Hepatocyte (in vitro differentiated cells): ENCODE measurements around the gene ULBP3. TPM values are rescaled to one million over a fixed set of nuclear protein-coding genes. Genes with fewer than 3 reads are reported as not detected.
"Not testable (repeated sequence)": the region's sequence is repeated elsewhere in the genome, so short reads cannot be mapped to it uniquely, and the experiment has no call there.

Experiments
- DNase-seq: peaks from one replicate; pipeline ENCODE4 v3.0.0-alpha.2; 2016; ENCODE audit warnings: low spot score
- H2AFZ ChIP-seq: fragments of 200-600 bp; sonication (generic); 2 replicates; pipeline ENCODE4 v1.6.0; 2016; ENCODE audit warnings: antibody characterized with exemption, mild to moderate bottlenecking
- H3K27ac ChIP-seq: fragments of 200-600 bp; sonication (generic); 2 replicates; pipeline ENCODE4 v1.5.1; 2016; ENCODE audit warnings: mild to moderate bottlenecking
- H3K27me3 ChIP-seq: fragments of 200-600 bp; sonication (generic); 2 replicates; pipeline ENCODE4 v1.6.1; 2016
- H3K36me3 ChIP-seq: fragments of 200-600 bp; sonication (generic); replicated peaks from 2 replicates; pipeline ENCODE4 v1.5.1; 2016; ENCODE audit warnings: low read depth; ENCODE audit not compliant: insufficient read depth
- H3K4me1 ChIP-seq: fragments of 200-600 bp; sonication (generic); 2 replicates; pipeline ENCODE4 v1.5.1; 2016; ENCODE audit warnings: mild to moderate bottlenecking, moderate library complexity; ENCODE audit not compliant: insufficient read depth
- H3K4me2 ChIP-seq: fragments of 200-600 bp; sonication (generic); 2 replicates; pipeline ENCODE4 v1.6.0; 2016
- H3K4me3 ChIP-seq: fragments of 200-600 bp; sonication (generic); 2 replicates; pipeline ENCODE4 v1.5.1; 2016; ENCODE audit warnings: mild to moderate bottlenecking
- H3K79me2 ChIP-seq: fragments of 200-600 bp; sonication (generic); 2 replicates; pipeline ENCODE4 v1.6.0; 2017; ENCODE audit warnings: mild to moderate bottlenecking
- H3K9me2 ChIP-seq: fragments of 200-600 bp; sonication (generic); replicated peaks from 2 replicates; pipeline ENCODE4 v1.6.0; 2017; ENCODE audit warnings: mild to moderate bottlenecking; ENCODE audit not compliant: insufficient read depth
- H3K9me3 ChIP-seq: fragments of 200-600 bp; sonication (generic); 2 replicates; pipeline ENCODE4 v1.5.1; 2016; ENCODE audit warnings: low read depth, mild to moderate bottlenecking
- H4K20me1 ChIP-seq: fragments of 200-600 bp; sonication (generic); 2 replicates; pipeline ENCODE4 v1.6.0; 2016; ENCODE audit warnings: mild to moderate bottlenecking; ENCODE audit not compliant: insufficient read depth, poor library complexity, severe bottlenecking
- EZH2 ChIP-seq: fragments of 200-600 bp; sonication (generic); IDR thresholded peaks from 2 replicates; pipeline ENCODE4 v1.6.1; 2016; ENCODE audit warnings: antibody characterized with exemption, mild to moderate bottlenecking, borderline replicate concordance
- EZH2phosphoT487 ChIP-seq: fragments of 200-600 bp; sonication (generic); IDR thresholded peaks from one replicate; pipeline ENCODE4 v1.6.1; 2018; ENCODE audit warnings: antibody characterized with exemption, mild to moderate bottlenecking, low read depth, moderate library complexity; ENCODE audit not compliant: unreplicated experiment, severe bottlenecking
- WGBS: methylation state at CpG from one replicate; pipeline ENCODE4 v1.1.6; 2016; ENCODE audit warnings: low lambda C conversion rate; ENCODE audit errors: missing lambda C conversion rate; 5-methylcytosine and 5-hydroxymethylcytosine counted together
- polyA plus RNA-seq: library from polyadenylated mRNA; unstranded; fragments of >200 nt; fragmentation: Nextera tagmentation; extraction: Ambion mirVana; gene quantifications from 2 replicates; pipeline ENCODE4 v1.2.1, GENCODE V29; 2016
- total RNA-seq: library from RNA; depleted of rRNA; stranded (reverse); fragments of >200 nt; gene quantifications from 2 replicates; pipeline ENCODE4 v1.2.3, GENCODE V29; 2014
- TF ChIP-seq, protein P1 (sequence below): fragments of 200-600 bp; sonication (generic); IDR thresholded peaks from 2 replicates; pipeline ENCODE4 v1.5.1; 2016; ENCODE audit warnings: antibody characterized with exemption, mild to moderate bottlenecking; ENCODE audit not compliant: poor library complexity

ULBP3 gene
- total and polyA plus RNA-seq, 2 experiments from 2014 or later = 2.6 to 6.6 TPM

DNA sequence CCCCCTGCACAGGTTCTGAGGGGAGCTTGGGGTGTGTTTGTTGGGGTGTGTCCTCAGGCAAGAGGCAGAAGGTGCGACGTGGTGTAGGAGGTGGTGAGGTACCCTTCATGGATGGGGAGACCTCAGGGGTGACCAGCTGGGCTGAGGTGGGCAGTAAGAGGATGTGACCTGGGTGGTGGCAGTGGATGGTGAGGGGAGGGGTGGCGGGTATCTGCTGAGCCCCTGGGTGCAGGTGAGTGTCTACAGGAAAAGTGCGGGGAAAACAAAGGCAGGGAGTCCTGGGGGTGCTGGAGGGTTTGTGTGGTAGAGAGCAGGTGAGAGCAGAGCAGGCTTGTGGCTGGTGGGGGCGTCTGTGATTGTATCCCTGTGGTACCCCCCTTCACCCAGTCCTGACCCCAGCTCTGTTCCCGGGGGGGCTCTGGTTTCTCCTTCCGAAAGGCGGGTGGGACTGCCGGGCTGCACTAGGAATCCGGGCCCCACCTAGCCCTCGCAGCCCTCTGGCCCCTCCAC is 44.2 kb downstream of the ULBP3 start:
- Histone ChIP-seq H4K20me1 (no peaks in the 10 kb centered on the region), H3K4me1 (no peaks in the 10 kb centered on the region), H3K79me2 (no peaks in the 10 kb centered on the region), H3K9me2 (no peaks in the 10 kb centered on the region), H3K4me2 (no peak overlapping the region), H2AFZ (no peak overlapping the region), H3K9me3 (no peaks in the 10 kb centered on the region), H3K36me3 (no peaks in the 10 kb centered on the region), H3K27me3 (peaks cover 17% of the 10 kb centered on the region), H3K4me3 (no peak overlapping the region), H3K27ac (no peak overlapping the region)
- DNase-seq = no peak
- 74% methylated on average over 11 of the region's 11 CpGs for WGBS
- TF ChIP-seq, protein P1, sequence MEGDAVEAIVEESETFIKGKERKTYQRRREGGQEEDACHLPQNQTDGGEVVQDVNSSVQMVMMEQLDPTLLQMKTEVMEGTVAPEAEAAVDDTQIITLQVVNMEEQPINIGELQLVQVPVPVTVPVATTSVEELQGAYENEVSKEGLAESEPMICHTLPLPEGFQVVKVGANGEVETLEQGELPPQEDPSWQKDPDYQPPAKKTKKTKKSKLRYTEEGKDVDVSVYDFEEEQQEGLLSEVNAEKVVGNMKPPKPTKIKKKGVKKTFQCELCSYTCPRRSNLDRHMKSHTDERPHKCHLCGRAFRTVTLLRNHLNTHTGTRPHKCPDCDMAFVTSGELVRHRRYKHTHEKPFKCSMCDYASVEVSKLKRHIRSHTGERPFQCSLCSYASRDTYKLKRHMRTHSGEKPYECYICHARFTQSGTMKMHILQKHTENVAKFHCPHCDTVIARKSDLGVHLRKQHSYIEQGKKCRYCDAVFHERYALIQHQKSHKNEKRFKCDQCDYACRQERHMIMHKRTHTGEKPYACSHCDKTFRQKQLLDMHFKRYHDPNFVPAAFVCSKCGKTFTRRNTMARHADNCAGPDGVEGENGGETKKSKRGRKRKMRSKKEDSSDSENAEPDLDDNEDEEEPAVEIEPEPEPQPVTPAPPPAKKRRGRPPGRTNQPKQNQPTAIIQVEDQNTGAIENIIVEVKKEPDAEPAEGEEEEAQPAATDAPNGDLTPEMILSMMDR = no peak
- TF ChIP-seq EZH2phosphoT487 = no peak
- no peak for TF ChIP-seq EZH2

DNA sequence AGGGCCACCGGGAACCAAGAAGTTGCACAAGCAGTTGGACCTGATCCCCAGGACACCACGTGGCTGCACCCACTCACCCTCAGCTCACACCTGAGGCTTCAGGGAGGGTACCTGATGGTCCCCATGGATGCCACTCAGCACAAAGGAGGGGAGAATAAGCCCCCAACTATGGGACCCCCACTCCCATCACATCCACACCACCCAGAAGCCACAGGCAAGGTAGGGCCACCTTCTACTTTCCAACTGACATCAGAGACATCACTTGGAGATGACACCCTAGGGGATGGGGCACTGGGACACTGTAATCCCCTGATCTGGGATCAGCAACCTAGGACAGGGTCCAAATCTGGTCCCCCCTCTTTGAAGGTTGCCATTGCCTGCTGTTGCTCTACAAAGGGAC is 44.9 kb downstream of the ULBP3 start:
- not testable (repeated sequence) for H3K4me3 ChIP-seq, H3K4me1 ChIP-seq, H3K36me3 ChIP-seq, H3K4me2 ChIP-seq, H3K9me2 ChIP-seq, H3K79me2 ChIP-seq, H2AFZ ChIP-seq, DNase-seq, H3K9me3 ChIP-seq, H3K27ac ChIP-seq, H4K20me1 ChIP-seq
- WGBS = 67% methylated on average over 2 of the region's 2 CpGs
- peaks cover 19% of the 10 kb centered on the region for H3K27me3 ChIP-seq

DNA sequence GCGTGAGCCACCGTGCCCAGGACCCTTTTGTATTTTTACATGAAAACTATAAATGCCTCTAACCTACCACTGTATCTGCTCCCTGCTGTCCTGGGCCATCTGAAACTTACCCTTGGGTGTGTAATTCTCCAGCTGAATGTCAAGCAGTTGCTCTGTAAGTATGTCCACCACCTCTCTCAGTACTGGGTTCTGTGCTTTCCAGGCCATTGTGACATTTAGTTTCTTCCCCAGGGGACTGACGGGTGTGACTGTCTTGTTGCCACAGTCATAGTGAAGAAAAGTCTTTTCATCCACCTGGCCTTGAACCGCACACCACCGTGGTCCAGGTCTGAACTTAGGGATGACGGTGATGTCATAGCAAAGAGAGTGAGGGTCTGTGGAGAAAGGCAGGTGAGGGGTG is 47.1 kb downstream of the ULBP3 start:
- H3K4me2 ChIP-seq, H3K4me3 ChIP-seq, DNase-seq, H2AFZ ChIP-seq, H3K36me3 ChIP-seq, H3K4me1 ChIP-seq, H3K27ac ChIP-seq, H3K9me2 ChIP-seq, H4K20me1 ChIP-seq, H3K79me2 ChIP-seq, H3K9me3 ChIP-seq: not testable (repeated sequence)
- 92% methylated on average over 2 of the region's 6 CpGs for WGBS
- H3K27me3 ChIP-seq = peaks cover 23% of the 10 kb centered on the region

DNA sequence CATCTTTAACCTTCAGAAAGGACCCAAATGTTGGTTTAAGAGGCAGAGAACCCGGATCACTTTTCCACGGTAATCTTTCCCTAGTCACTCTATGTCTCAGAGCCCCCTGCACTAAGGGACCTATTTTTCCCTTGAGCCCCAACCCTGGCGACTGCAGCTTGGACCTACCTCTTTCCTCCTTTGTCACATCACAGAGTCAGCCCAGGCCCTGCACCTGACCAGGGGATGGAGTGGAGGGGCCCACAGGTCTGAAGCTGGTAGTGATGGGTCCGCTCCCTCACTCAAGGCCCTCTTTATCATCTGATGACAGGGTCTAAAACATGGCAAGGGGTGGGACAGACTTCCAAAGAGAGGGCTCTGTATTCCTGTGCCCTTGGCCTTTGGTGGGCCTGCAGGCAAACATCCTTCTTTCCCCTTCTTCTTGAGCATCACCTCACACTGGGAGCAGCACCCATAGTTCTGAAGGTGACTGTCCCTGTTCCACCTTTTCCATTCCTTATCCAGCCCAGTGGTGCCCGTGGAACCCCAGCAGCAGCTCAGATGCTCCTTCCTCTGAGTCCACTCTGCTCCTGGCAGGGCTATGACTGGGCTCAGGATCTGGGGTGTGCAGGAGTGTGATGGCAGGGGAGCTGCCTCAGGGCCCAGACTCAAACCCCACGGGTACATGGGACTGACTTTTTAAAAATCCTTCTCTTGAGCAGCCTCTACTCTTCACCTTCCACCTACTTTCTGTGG is 49.9 kb downstream of the ULBP3 start:
- Histone ChIP-seq H3K9me3 (no peaks in the 10 kb centered on the region), H3K9me2 (no peaks in the 10 kb centered on the region), H3K4me3 (no peak overlapping the region)

DNA sequence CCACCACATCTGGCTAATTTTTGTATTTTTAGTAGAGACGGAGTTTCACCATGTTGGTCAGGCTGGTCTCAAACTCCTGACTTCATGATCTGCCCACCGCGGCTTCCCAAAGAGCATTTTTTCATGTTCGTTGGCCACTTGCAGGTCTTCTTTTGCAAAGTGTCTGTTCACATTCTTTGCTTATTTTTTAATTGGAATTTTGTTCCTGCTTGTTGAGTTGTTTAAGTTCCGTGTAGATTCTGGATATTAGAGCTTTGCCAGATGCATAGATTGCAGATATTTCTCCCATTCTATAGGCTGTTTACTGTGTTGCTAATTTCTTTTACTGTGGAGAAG is 51.8 kb downstream of the ULBP3 start:
- H3K27me3 ChIP-seq = peaks cover 62% of the 10 kb centered on the region

More for the DNA sequence above, 49.9 kb downstream of the ULBP3 start:
- 50% methylated on average over 6 of the region's 6 CpGs for WGBS
- Histone ChIP-seq H3K27me3 (peaks cover 43% of the 10 kb centered on the region), H2AFZ (no peak overlapping the region), H3K36me3 (no peaks in the 10 kb centered on the region), H3K79me2 (no peaks in the 10 kb centered on the region), H3K4me1 (no peaks in the 10 kb centered on the region), H3K27ac (no peak overlapping the region), H4K20me1 (no peaks in the 10 kb centered on the region), H3K4me2 (no peak overlapping the region)
- DNase-seq = no peak
- TF ChIP-seq EZH2phosphoT487 (no peak), EZH2 (no peak)
- TF ChIP-seq, protein P1 = no peak

More for the DNA sequence above, 51.8 kb downstream of the ULBP3 start:
- H2AFZ ChIP-seq, H3K27ac ChIP-seq, H3K4me1 ChIP-seq, H3K9me2 ChIP-seq, H4K20me1 ChIP-seq, DNase-seq, H3K4me2 ChIP-seq, H3K79me2 ChIP-seq, H3K36me3 ChIP-seq, H3K4me3 ChIP-seq, H3K9me3 ChIP-seq: not testable (repeated sequence)
- 8% methylated on average over 5 of the region's 5 CpGs for WGBS
